ENCODE measurements around the gene LCAT.

DNA sequence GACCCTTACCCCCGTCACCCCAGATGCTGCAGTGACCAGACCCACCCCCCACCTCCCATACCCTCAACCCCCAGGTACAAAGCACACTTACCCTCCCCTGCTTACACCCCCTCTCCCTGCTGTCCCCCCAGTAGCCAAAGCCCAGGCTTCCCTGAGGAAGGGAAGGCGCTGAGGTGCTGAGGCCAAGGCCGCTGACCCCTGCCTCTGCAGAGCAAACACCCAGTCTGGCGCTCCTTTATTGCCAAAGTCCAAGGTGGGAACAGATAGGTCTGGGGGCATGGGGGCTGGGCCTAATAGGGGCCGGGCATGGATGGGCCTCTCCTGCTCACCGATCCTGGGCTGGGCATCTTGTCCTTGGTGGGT, 683 bp downstream of the LCAT start:
- TF ChIP-seq, protein P1, sequence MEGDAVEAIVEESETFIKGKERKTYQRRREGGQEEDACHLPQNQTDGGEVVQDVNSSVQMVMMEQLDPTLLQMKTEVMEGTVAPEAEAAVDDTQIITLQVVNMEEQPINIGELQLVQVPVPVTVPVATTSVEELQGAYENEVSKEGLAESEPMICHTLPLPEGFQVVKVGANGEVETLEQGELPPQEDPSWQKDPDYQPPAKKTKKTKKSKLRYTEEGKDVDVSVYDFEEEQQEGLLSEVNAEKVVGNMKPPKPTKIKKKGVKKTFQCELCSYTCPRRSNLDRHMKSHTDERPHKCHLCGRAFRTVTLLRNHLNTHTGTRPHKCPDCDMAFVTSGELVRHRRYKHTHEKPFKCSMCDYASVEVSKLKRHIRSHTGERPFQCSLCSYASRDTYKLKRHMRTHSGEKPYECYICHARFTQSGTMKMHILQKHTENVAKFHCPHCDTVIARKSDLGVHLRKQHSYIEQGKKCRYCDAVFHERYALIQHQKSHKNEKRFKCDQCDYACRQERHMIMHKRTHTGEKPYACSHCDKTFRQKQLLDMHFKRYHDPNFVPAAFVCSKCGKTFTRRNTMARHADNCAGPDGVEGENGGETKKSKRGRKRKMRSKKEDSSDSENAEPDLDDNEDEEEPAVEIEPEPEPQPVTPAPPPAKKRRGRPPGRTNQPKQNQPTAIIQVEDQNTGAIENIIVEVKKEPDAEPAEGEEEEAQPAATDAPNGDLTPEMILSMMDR (IDR thresholded peaks at IDR 0.05) = no peak
- TF ChIP-seq POLR2A (IDR thresholded peaks at IDR 0.05) = no peak
